Tibial nerve (tissue), 4 donors: ENCODE results near the gene PCSK1. TPM values are rescaled to one million over a fixed set of nuclear protein-coding genes. Genes with fewer than 3 reads are reported as not detected.

ENCODE experiments used
- DNase-seq, 2 donors: peaks; one replicate each; pipeline ENCODE4 v3.0.0-alpha.2; 2019; ENCODE audit warnings: low spot score in 2 of 2
- H3K27ac ChIP-seq, 4 donors: fragments of 200-600 bp; sonication (generic) in 3 of 4; one replicate each; pipeline ENCODE4 v1.5.1; 2017 to 2019; ENCODE audit warnings: mild to moderate bottlenecking in 1 of 4
- H3K27me3 ChIP-seq, 2 donors: fragments of 200-600 bp; sonication (generic) in 1 of 2; one replicate each; pipeline versions ENCODE4 v1.5.1 to v1.6.0; 2017 to 2019
- H3K36me3 ChIP-seq, 3 donors: fragments of 200-600 bp; sonication (generic); one replicate each; pipeline ENCODE4 v1.5.1; 2018 to 2019
- H3K4me1 ChIP-seq, 4 donors: fragments of 200-600 bp; sonication (generic) in 3 of 4; one replicate each; pipeline ENCODE4 v1.5.1; 2017 to 2019
- H3K4me3 ChIP-seq, 4 donors: fragments of 200-600 bp; sonication (generic) in 3 of 4; one replicate each; pipeline ENCODE4 v1.5.1; 2017 to 2019; ENCODE audit warnings: mild to moderate bottlenecking in 1 of 4, moderate library complexity in 1 of 4
- H3K9me3 ChIP-seq, 4 donors: fragments of 200-600 bp; sonication (generic) in 3 of 4; one replicate each; pipeline ENCODE4 v1.5.1; 2017 to 2019
- EP300 ChIP-seq, 2 donors: sonication (generic); formaldehyde crosslinking; IDR thresholded peaks; one replicate each; pipeline ENCODE4 v1.6.1; 2017; ENCODE audit warnings: antibody characterized with exemption in 2 of 2, mild to moderate bottlenecking in 1 of 2
- POLR2A ChIP-seq, 2 donors: fragments of 450-650 bp; IDR thresholded peaks; one replicate each; pipeline ENCODE4 v1.6.1; 2017; ENCODE audit warnings: antibody characterized with exemption in 2 of 2, mild to moderate bottlenecking in 2 of 2, moderate library complexity in 2 of 2
- WGBS, 2 donors: methylation state at CpG; one replicate each; pipeline ENCODE4 v1.1.5; 2018; 5-methylcytosine and 5-hydroxymethylcytosine counted together
- total RNA-seq, 4 donors: library from RNA; depleted of rRNA; stranded (reverse); fragments of >200 nt; gene quantifications; one replicate each; pipeline ENCODE4 v1.1.0, GENCODE V29; 2016
- TF ChIP-seq, protein P1 (sequence below), 5 experiments: fragments of 200-600 bp in 3 of 5; fragments of 450-650 bp in 2 of 5; sonication (generic) in 3 of 5; IDR thresholded peaks; one replicate each; pipeline ENCODE4 v1.5.1; 2016 to 2019; ENCODE audit warnings: antibody characterized with exemption in 5 of 5, mild to moderate bottlenecking in 3 of 5, moderate library complexity in 2 of 5

Gene PCSK1
- total RNA-seq, 4 donors from 2014 or later = 0.22 to 8.1 (median 0.70) TPM

DNA sequence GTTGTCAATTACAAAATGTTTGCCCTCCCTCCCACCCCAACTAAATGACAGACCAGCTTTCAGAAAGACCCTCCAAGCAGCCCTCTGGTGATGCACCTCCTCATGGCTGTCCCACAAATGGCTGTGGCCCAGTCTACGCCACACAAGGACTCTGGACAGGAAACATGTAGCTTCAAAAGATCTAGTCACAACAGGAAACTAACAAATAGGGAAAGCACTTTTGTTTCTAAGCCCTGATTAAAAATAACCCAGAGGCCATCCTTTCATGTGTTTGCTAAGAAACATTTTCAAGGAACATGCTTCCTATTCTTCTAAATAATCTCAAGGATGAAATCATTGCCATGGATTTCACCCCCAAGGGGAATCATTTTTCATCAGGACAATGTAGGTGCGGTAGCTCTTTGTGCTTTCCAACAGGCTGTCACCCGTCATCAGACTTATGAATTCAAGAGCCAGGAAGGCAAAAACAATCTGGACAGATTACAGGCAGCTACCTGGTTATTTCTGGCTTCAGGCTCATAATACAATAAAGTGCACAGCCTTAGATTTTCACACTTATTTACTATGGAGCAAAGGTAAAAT lies 20.1 kb downstream of the PCSK1 start:
- Histone ChIP-seq H3K36me3 (no peaks in the 10 kb centered on the region), H3K4me1 (no peaks in the 10 kb centered on the region), H3K27ac (no peak overlapping the region), H3K27me3 (no peaks in the 10 kb centered on the region), H3K9me3 (no peaks in the 10 kb centered on the region), H3K4me3 (no peak overlapping the region)
- WGBS, 2 donors = 80 to 81% methylated on average over 3 of the region's 3 CpGs
- TF ChIP-seq, protein P1, sequence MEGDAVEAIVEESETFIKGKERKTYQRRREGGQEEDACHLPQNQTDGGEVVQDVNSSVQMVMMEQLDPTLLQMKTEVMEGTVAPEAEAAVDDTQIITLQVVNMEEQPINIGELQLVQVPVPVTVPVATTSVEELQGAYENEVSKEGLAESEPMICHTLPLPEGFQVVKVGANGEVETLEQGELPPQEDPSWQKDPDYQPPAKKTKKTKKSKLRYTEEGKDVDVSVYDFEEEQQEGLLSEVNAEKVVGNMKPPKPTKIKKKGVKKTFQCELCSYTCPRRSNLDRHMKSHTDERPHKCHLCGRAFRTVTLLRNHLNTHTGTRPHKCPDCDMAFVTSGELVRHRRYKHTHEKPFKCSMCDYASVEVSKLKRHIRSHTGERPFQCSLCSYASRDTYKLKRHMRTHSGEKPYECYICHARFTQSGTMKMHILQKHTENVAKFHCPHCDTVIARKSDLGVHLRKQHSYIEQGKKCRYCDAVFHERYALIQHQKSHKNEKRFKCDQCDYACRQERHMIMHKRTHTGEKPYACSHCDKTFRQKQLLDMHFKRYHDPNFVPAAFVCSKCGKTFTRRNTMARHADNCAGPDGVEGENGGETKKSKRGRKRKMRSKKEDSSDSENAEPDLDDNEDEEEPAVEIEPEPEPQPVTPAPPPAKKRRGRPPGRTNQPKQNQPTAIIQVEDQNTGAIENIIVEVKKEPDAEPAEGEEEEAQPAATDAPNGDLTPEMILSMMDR (IDR thresholded peaks at IDR 0.05) = no peak
- TF ChIP-seq POLR2A (IDR thresholded peaks at IDR 0.05) = no peak
- TF ChIP-seq EP300 (IDR thresholded peaks at IDR 0.05) = no peak
- DNase-seq = no peak

DNA sequence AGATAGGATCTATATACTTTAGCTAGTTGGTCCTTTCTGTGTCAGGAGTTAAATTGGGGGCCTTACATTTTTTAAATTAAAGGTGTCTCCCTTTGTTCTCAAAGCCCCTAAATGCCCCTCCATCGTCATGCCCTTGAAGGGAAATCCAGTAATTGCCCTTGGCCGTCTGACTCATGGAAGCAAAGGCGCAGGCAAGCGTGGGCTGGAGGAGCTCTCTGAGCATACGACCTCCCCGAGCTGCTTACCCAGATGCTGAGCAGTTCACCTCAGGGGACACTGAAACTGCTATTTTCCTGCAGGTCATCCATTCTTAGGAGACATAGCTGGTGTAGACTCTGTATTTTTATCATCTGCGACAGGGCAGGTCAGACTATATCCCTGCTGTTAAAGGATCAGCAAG lies 23.0 kb downstream of the PCSK1 start:
- Histone ChIP-seq H3K36me3 (no peaks in the 10 kb centered on the region), H3K27me3 (no peaks in the 10 kb centered on the region), H3K9me3 (no peaks in the 10 kb centered on the region), H3K27ac (no peak overlapping the region), H3K4me1 (no peaks in the 10 kb centered on the region), H3K4me3 (no peak overlapping the region)
- DNase-seq = no peak
- 58 to 60% methylated on average over 7 of the region's 7 CpGs for WGBS, 2 donors
- TF ChIP-seq EP300 (IDR thresholded peaks at IDR 0.05) (no peak), POLR2A (IDR thresholded peaks at IDR 0.05) (no peak)
- TF ChIP-seq, protein P1 (IDR thresholded peaks at IDR 0.05) = no peak

- TF ChIP-seq, protein P1 (IDR thresholded peaks at IDR 0.05) = no peak
- TF ChIP-seq EP300 (IDR thresholded peaks at IDR 0.05) (no peak), POLR2A (IDR thresholded peaks at IDR 0.05) (no peak)
- no peaks in the 10 kb centered on the region for H3K36me3 ChIP-seq
- no peaks in the 10 kb centered on the region for H3K9me3 ChIP-seq
- no peaks in the 10 kb centered on the region for H3K4me1 ChIP-seq
- H3K4me3 ChIP-seq = no peak overlapping the region
- DNase-seq = no peak
- 65 to 72% methylated on average over 13 of the region's 13 CpGs for WGBS, 2 donors
- H3K27me3 ChIP-seq = no peaks in the 10 kb centered on the region
- H3K27ac ChIP-seq = no peak overlapping the region
These were observed 24.1 kb downstream of the PCSK1 start for GRCh38 chr5:96408841-96409538.

DNA sequence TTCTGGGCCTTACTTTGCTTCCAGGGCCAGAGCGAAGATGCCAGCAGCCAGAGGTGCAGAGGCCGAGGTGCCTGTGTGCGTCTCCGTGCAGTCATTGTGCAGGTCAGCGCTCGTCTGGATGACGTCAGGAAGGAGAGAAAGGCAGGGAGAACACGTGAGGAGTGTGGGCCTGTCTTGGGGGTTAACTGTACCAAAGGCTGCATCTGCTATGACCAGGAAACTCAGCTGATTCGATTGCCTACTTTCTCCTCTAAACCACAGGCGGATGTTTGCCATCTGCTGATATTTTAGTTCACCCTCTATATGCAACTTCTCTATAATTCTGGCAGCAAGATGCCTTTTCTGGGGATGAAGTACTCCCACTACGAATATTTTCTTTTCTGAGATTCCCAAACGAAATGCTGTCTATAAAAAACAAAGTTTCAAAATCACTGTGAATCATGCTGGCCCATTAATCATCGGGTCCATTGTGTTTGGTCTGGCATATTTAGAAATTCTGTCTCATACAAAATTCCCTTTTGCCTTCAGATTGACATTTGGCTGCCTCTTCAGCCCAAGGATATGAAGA lies 24.8 kb downstream of the PCSK1 start:
- H3K27ac ChIP-seq = peak overlapping the region in 1 of 4 donors; percentile 36
- no peaks in the 10 kb centered on the region for H3K36me3 ChIP-seq
- no peaks in the 10 kb centered on the region for H3K27me3 ChIP-seq
- H3K9me3 ChIP-seq = no peaks in the 10 kb centered on the region
- TF ChIP-seq, protein P1 (IDR thresholded peaks at IDR 0.05) = no peak
- peak in 1 of 2 donors; percentile 26 for TF ChIP-seq EP300 (IDR thresholded peaks at IDR 0.05)
- no peaks in the 10 kb centered on the region for H3K4me1 ChIP-seq
- H3K4me3 ChIP-seq = no peak overlapping the region
- no peak for DNase-seq
- WGBS, 2 donors = 51 to 54% methylated on average over 13 of the region's 13 CpGs

GRCh38 chr5:96407436-96407835 lies 25.6 kb downstream of the PCSK1 start:
- no peaks in the 10 kb centered on the region for H3K4me1 ChIP-seq
- H3K27me3 ChIP-seq = no peaks in the 10 kb centered on the region
- TF ChIP-seq, protein P1 (IDR thresholded peaks at IDR 0.05) = no peak
- TF ChIP-seq EP300 (IDR thresholded peaks at IDR 0.05) = no peak
- TF ChIP-seq POLR2A (IDR thresholded peaks at IDR 0.05) = no peak
- H3K36me3 ChIP-seq = no peaks in the 10 kb centered on the region
- H3K9me3 ChIP-seq = no peaks in the 10 kb centered on the region
- H3K27ac ChIP-seq = no peak overlapping the region
- no peak overlapping the region for H3K4me3 ChIP-seq
- no peak for DNase-seq
